G401.6 (cell line): ENCODE measurements around the gene FREM2.

Experiments
- FAIRE-seq: peaks from 2 replicates; lab custom pipeline; 2012; peaks lifted over from hg19 to GRCh38; lab: Jason Lieb, UNC

Gene FREM2

GRCh38 chr13:38898481-38898880 is 211.6 kb downstream of the FREM2 start:
- FAIRE-seq, result no peak

GRCh38 chr13:38899571-38899970 is 212.7 kb downstream of the FREM2 start:
- no peak for FAIRE-seq

GRCh38 chr13:38900188-38900587 is 213.3 kb downstream of the FREM2 start:
- no peak for FAIRE-seq

- FAIRE-seq, result no peak
Observed at GRCh38 chr13:38902551-38902950, 215.7 kb downstream of the FREM2 start.

- FAIRE-seq, result no peak
Observed at GRCh38 chr13:38905081-38905480, 218.2 kb downstream of the FREM2 start.

GRCh38 chr13:38905861-38906260 is 219.0 kb downstream of the FREM2 start:
- FAIRE-seq, result no peak

GRCh38 chr13:38908574-38908973 is 221.7 kb downstream of the FREM2 start:
- FAIRE-seq, result no peak

- no peak for FAIRE-seq
Observed at GRCh38 chr13:38914070-38914469, 227.2 kb downstream of the FREM2 start.

- FAIRE-seq, result no peak
Observed at GRCh38 chr13:38921081-38921480, 234.2 kb downstream of the FREM2 start.

GRCh38 chr13:38922170-38922569 is 235.3 kb downstream of the FREM2 start:
- FAIRE-seq, result no peak

- peak; percentile 59 for FAIRE-seq
Observed at GRCh38 chr13:38933786-38934185, 246.9 kb downstream of the FREM2 start.
